T-cell (primary cell): ENCODE measurements around the gene PPHLN1. TPM values are rescaled to one million over a fixed set of nuclear protein-coding genes. Genes with fewer than 3 reads are reported as not detected.
"Not testable (repeated sequence)": the region's sequence is repeated elsewhere in the genome, so short reads cannot be mapped to it uniquely, and the experiment has no call there.

Source experiments
- ATAC-seq, 4 experiments: fragments of 200-7000 bp in 3 of 4; fragments of 150-1000 bp in 1 of 4; cut with Tn5 transposase; replicated peaks in 1 of 4; 1 replicate in 3 of 4; 2 replicates in 1 of 4; pipeline ENCODE4 v1.10.0; 2021; ENCODE audit warnings: moderate library complexity in 3 of 4, mild to moderate bottlenecking in 2 of 4, moderate number of reproducible peaks in 1 of 4
- CTCF ChIA-PET, 2 donors: fragments of 300-600 bp; sonication (Branson Sonifier 250); formaldehyde crosslinking; loops; one replicate each; lab custom pipeline; 2022; ENCODE audit warnings: antibody characterized with exemption in 2 of 2; lab: Charles Lee
- POLR2A ChIA-PET, 2 donors: fragments of 300-600 bp; sonication (Branson Sonifier 250); formaldehyde crosslinking; loops; one replicate each; lab custom pipeline; 2022; ENCODE audit warnings: antibody characterized with exemption in 2 of 2; lab: Charles Lee
- DNase-seq, 35 experiments: peaks; one replicate each; pipeline versions ENCODE4 v3.0.0 to v3.0.0-alpha.2; 2013 to 2023
- H3K27ac ChIP-seq: one replicate; pipeline ENCODE4 v1.5.1; 2013; ENCODE audit warnings: low read length
- H3K27me3 ChIP-seq, 2 experiments: replicated peaks in 1 of 2; 1 replicate in 1 of 2; 2 replicates in 1 of 2; pipeline versions ENCODE4 v1.6.1 to v1.7.0; 2013; ENCODE audit warnings: low read length in 1 of 2, mixed read lengths in 1 of 2; ENCODE audit not compliant: control insufficient read depth in 2 of 2, insufficient read depth in 2 of 2; ENCODE audit errors: extremely low read depth in 1 of 2
- H3K36me3 ChIP-seq, 2 donors: 1 replicate in 1 of 2; 2 replicates in 1 of 2; pipeline versions ENCODE4 v1.6.1 to v1.7.0; 2013; ENCODE audit warnings: low read length in 1 of 2; ENCODE audit not compliant: control insufficient read depth in 2 of 2, insufficient read depth in 1 of 2; ENCODE audit errors: extremely low read depth in 1 of 2
- H3K4me1 ChIP-seq, 2 experiments: 1 replicate in 1 of 2; 2 replicates in 1 of 2; pipeline versions ENCODE4 v1.6.1 to v1.7.0; 2013; ENCODE audit warnings: low read length in 2 of 2, mixed read lengths in 1 of 2; ENCODE audit not compliant: insufficient read depth in 2 of 2, control insufficient read depth in 1 of 2; ENCODE audit errors: extremely low read depth in 1 of 2
- H3K4me3 ChIP-seq, 2 donors: 1 replicate in 1 of 2; 2 replicates in 1 of 2; pipeline versions ENCODE4 v1.5.1 to v1.7.0; 2013; ENCODE audit warnings: mild to moderate bottlenecking in 2 of 2, low read length in 1 of 2, moderate library complexity in 1 of 2; ENCODE audit not compliant: control insufficient read depth in 1 of 2; ENCODE audit errors: extremely low read depth in 1 of 2
- H3K9me3 ChIP-seq: 2 replicates; pipeline ENCODE4 v1.7.0; 2013
- H3K27ac Mint-ChIP-seq, 2 donors: one replicate each; pipeline ENCODE4 v1.8.0; 2020 to 2021; ENCODE audit warnings: mild to moderate bottlenecking in 2 of 2, mixed read lengths in 2 of 2
- H3K27me3 Mint-ChIP-seq, 2 donors: one replicate each; pipeline ENCODE4 v1.8.0; 2021 to 2022; ENCODE audit warnings: mixed read lengths in 2 of 2
- H3K36me3 Mint-ChIP-seq: one replicate; pipeline ENCODE4 v1.8.0; 2021; ENCODE audit warnings: mixed read lengths
- H3K4me1 Mint-ChIP-seq, 3 donors: one replicate each; pipeline ENCODE4 v1.8.0; 2020 to 2022; ENCODE audit warnings: mixed read lengths in 3 of 3, mild to moderate bottlenecking in 1 of 3
- H3K4me3 Mint-ChIP-seq, 3 donors: one replicate each; pipeline ENCODE4 v1.8.0; 2020 to 2022; ENCODE audit warnings: mild to moderate bottlenecking in 3 of 3, mixed read lengths in 3 of 3, moderate library complexity in 3 of 3
- H3K9me3 Mint-ChIP-seq, 3 donors: one replicate each; pipeline ENCODE4 v1.8.0; 2020 to 2022; ENCODE audit warnings: mixed read lengths in 3 of 3
- WGBS: methylation state at CpG from one replicate; pipeline ENCODE4 v1.1.5; 2013; ENCODE audit warnings: missing lambda C conversion rate; ENCODE audit not compliant: insufficient coverage; 5-methylcytosine and 5-hydroxymethylcytosine counted together
- total RNA-seq, 35 experiments: library from RNA in 6 of 35; stranded (reverse) in 6 of 35; fragments of 120-200 nt in 1 of 35; gene quantifications; one replicate each; pipeline versions ENCODE4 v1.2.1 to v1.2.4 and lab custom pipeline; 2013 to 2026

PPHLN1 gene
- total RNA-seq, 5 donors from 2014 or later (not counting 1 experiment from before 2014, with no cell fraction given): 70.8 to 98.9 (median 80.8) TPM

GRCh38 chr12:42325326-42325652 lies 678 bp upstream of the PPHLN1 start:
- Histone ChIP-seq H3K4me1 (peaks cover 26% of the 10 kb centered on the region in 2 experiments), H3K27me3 (no peaks in the 10 kb centered on the region), H3K27ac (peak overlapping the region; percentile 88), H3K9me3 (no peaks in the 10 kb centered on the region), H3K4me3 (peak overlapping the region; percentile 90 to 95), H3K36me3 (peaks cover 0 to 5% of the 10 kb centered on the region in 2 donors)
- ChIA-PET POLR2A (interaction anchor here in 1 of 2 donors (1.4 kb wide), 1 partner anchor 90 kb away, joined by 4 read pairs; no protein-coding TSS in a partner anchor), CTCF (no interaction called here)
- Mint-ChIP-seq H3K27me3 (no peaks in the 10 kb centered on the region), H3K27ac (peak overlapping the region; percentile 94 to 96), H3K9me3 (no peaks in the 10 kb centered on the region), H3K4me1 (peaks cover 44 to 47% (median 46%) of the 10 kb centered on the region in 3 donors), H3K36me3 (peaks cover 23% of the 10 kb centered on the region), H3K4me3 (peak overlapping the region; percentile 94 to 100 (median 98))
- no peak for ATAC-seq
- WGBS: no CpG with 5 or more reads among the region's 7 CpGs
- no peak for DNase-seq

DNA sequence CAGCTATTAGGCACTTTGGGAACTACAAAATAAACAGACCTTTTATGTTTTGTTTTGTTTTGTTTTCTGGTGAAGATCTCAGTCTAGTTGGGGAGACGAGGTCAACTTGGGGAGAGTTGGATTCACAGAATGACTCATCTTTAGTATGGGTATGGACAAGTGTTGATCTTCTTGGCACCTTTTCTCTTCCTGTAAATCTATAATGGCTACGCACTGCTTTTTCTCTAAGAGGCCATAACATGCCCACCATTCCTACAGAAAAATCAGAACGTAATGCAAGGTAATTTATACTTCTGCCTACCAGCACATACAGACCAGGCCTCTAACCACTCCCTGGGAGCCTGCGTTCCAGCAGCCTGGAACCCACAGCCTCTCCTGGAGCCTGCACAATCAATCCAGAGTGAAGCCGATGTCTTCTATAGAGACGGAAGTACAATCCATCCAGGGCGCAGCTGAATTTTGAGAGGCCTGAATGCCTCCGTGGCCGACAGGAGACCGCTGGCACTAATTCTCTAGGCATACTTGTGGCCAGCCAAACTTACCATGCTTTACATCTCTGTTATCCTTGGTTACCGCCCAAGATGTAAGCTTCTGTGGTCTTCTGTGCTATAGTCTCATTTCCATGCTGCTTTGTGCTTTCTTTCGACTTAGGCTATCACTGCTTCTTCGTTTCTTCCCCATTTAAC lies 717 bp downstream of the PPHLN1 start:
- Histone ChIP-seq H3K4me3 (peak overlapping the region; percentile 90 to 95), H3K4me1 (peaks cover 26 to 27% of the 10 kb centered on the region in 2 experiments), H3K27ac (peak overlapping the region; percentile 88), H3K9me3 (no peaks in the 10 kb centered on the region), H3K27me3 (no peaks in the 10 kb centered on the region), H3K36me3 (peaks cover 0 to 5% of the 10 kb centered on the region in 2 donors)
- ATAC-seq (peak; percentile 26 to 38 (median 27)), DNase-seq (peak in 6 of 35 experiments; percentile 1 to 35 (median 11))
- Mint-ChIP-seq H3K27ac (peak overlapping the region; percentile 94 to 96), H3K36me3 (peaks cover 10% of the 10 kb centered on the region), H3K9me3 (no peaks in the 10 kb centered on the region), H3K27me3 (no peaks in the 10 kb centered on the region), H3K4me3 (peak overlapping the region; percentile 94 to 100 (median 98)), H3K4me1 (peaks cover 58 to 60% (median 60%) of the 10 kb centered on the region in 3 donors)
- 15% methylated on average over 11 of the region's 13 CpGs for WGBS
- CTCF ChIA-PET: interaction anchor here in 1 of 2 donors (0.6 to 0.7 kb wide), 3 partner anchors 9 to 229 kb away, joined by 3 to 4 read pairs (median 3); no protein-coding TSS in a partner anchor
- POLR2A ChIA-PET: interaction anchor here (0.6 to 0.9 kb wide), 2 partner anchors 10 to 91 kb away, joined by 3 read pairs; no protein-coding TSS in a partner anchor

DNA sequence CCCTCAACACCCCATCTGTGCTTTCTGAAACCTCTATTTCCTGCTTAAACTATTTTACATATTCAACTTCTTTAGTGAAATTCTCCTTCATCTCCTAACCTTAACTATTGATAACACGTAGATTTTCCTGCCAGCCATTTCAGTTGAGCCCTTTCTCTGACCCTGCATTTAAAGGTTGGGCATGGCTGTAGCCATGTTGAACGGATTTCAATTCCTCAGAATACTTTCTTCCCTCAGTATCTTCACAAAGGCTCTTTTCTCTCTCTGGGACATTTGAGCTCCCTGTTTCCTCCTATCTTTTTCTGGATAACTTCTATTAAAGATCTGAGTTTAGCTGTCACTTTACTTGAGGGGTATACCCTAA lies 1.2 kb downstream of the PPHLN1 start:
- Histone ChIP-seq H3K27ac (peak overlapping the region; percentile 88), H3K4me3 (peak overlapping the region; percentile 90 to 95), H3K27me3 (no peaks in the 10 kb centered on the region), H3K36me3 (peaks cover 0 to 5% of the 10 kb centered on the region in 2 donors), H3K9me3 (no peaks in the 10 kb centered on the region), H3K4me1 (peaks cover 26 to 29% of the 10 kb centered on the region in 2 experiments)
- H3K36me3 Mint-ChIP-seq: peaks cover 8% of the 10 kb centered on the region
- no peaks in the 10 kb centered on the region for H3K27me3 Mint-ChIP-seq
- peaks cover 63 to 66% (median 65%) of the 10 kb centered on the region in 3 donors for H3K4me1 Mint-ChIP-seq
- H3K9me3 Mint-ChIP-seq: no peaks in the 10 kb centered on the region
- peak overlapping the region; percentile 94 to 96 for H3K27ac Mint-ChIP-seq
- ChIA-PET CTCF (interaction anchor here in 1 of 2 donors (0.7 to 1.0 kb wide), 3 partner anchors 9 to 91 kb away, joined by 3 to 4 read pairs (median 4); no protein-coding TSS in a partner anchor), POLR2A (interaction anchor here in 1 of 2 donors (0.6 kb wide), 1 partner anchor 92 kb away, joined by 3 read pairs; no protein-coding TSS in a partner anchor)
- no peak for DNase-seq
- no peak for ATAC-seq
- peak overlapping the region; percentile 94 to 100 (median 98) for H3K4me3 Mint-ChIP-seq
- WGBS: 57% methylated on average over 1 of the region's 2 CpGs

- peaks cover 24 to 29% of the 10 kb centered on the region in 2 experiments for H3K4me1 ChIP-seq
- H3K9me3 Mint-ChIP-seq, H3K27me3 ChIP-seq, H3K36me3 ChIP-seq, H3K27me3 Mint-ChIP-seq, H3K27ac ChIP-seq, H3K4me3 ChIP-seq, ATAC-seq, POLR2A ChIA-PET, H3K27ac Mint-ChIP-seq, H3K36me3 Mint-ChIP-seq, DNase-seq, H3K9me3 ChIP-seq: not testable (repeated sequence)
- H3K4me3 Mint-ChIP-seq: peak overlapping the region in 2 of 3 donors; percentile 11 to 100
- peaks cover 80 to 82% (median 81%) of the 10 kb centered on the region in 3 donors for H3K4me1 Mint-ChIP-seq
- CTCF ChIA-PET: interaction anchor here in 1 of 2 donors (1.5 kb wide), 1 partner anchor 18 kb away, joined by 3 read pairs; no protein-coding TSS in a partner anchor
- 68% methylated on average over 8 of the region's 11 CpGs for WGBS
These were observed 4.1 kb downstream of the PPHLN1 start for GRCh38 chr12:42330097-42330496.

DNA sequence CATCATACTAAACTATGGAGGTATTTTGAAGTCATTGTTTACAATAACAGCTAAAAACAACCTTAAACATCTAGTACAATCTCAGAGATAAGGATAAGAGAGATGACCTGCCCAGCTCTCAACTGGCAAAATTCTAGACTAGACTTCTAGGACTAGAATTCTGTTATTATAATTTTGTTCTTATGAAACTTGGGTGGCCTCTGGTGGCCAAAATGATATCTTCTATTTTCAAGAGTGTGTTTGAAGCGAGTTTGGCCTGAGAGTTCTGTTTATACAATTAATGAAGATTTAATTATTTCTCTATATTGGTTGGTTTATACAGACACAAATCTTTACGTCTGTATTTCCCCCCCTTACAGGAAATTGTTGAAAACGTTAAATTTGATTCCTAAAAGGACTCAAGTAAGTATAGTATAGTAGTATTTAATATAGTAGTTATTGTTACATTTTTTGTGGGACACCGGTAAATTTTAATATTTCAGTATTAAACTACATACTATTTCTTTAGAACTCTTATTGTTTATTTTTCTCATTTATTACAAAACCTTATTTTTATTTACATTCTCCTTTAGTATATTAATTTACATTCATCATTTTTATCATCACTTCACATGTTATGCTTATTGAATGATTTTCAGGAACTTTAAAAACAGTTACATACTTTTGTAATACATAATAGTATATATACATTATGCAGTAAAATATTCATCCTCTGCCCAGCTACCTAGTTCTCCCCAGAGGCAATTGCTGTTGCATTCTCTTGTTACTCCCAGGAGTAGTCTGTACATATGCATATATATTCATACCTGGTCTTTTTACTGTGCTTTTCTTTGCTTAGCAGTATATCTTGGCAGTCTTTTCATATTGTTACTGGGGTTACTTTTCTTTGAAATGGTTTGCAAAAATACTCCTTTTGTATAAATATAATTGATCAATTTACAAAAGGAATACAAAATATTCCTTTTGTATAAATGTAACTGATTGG lies 6.6 kb downstream of the PPHLN1 start:
- POLR2A ChIA-PET: interaction anchor here (0.5 to 0.9 kb wide), 3 partner anchors 11 to 167 kb away, joined by 3 to 9 read pairs (median 3); no protein-coding TSS in a partner anchor
- DNase-seq (peak in 17 of 35 experiments; percentile 8 to 67 (median 22)), ATAC-seq (peak; percentile 58 to 68 (median 64))
- Mint-ChIP-seq H3K27me3 (no peaks in the 10 kb centered on the region), H3K36me3 (peaks cover 12% of the 10 kb centered on the region), H3K9me3 (no peaks in the 10 kb centered on the region), H3K4me3 (no peak overlapping the region), H3K27ac (peak overlapping the region in 1 of 2 donors; percentile 13), H3K4me1 (peaks cover 68 to 70% (median 70%) of the 10 kb centered on the region in 3 donors)
- H3K27ac ChIP-seq: no peak overlapping the region
- H3K36me3 ChIP-seq: peaks cover 0 to 7% of the 10 kb centered on the region in 2 donors
- H3K4me3 ChIP-seq: no peak overlapping the region
- no peaks in the 10 kb centered on the region for H3K27me3 ChIP-seq
- peaks cover 12 to 19% of the 10 kb centered on the region in 2 experiments for H3K4me1 ChIP-seq
- CTCF ChIA-PET: interaction anchor here (0.5 to 1.9 kb wide), 17 partner anchors 8 to 1386 kb away, joined by 3 to 8 read pairs (median 4); partner anchors contain the start of gene GXYLT1 (in 1 of the 2)
- H3K9me3 ChIP-seq: no peaks in the 10 kb centered on the region
- WGBS: no CpG with 5 or more reads among the region's 4 CpGs
